H9 (cell line): Measurements from ENCODE around the gene RPL22. TPM values are rescaled to one million over a fixed set of nuclear protein-coding genes. Genes with fewer than 3 reads are reported as not detected.

Experiments used
- DNase-seq: peaks from one replicate; pipeline ENCODE4 v3.0.0-alpha.2; 2017
- H2AFZ ChIP-seq: one replicate; pipeline ENCODE4 v1.6.1; 2013; ENCODE audit warnings: mild to moderate bottlenecking, low read length, control low read depth, moderate library complexity
- H2AK5ac ChIP-seq: 2 replicates; pipeline ENCODE4 v1.6.1; 2013; ENCODE audit warnings: low read length, control low read depth, mixed read lengths; ENCODE audit not compliant: insufficient read length
- H2BK120ac ChIP-seq: one replicate; pipeline ENCODE4 v1.6.1; 2013; ENCODE audit warnings: low read depth, mild to moderate bottlenecking, low read length, control low read depth, inconsistent platforms; ENCODE audit not compliant: poor library complexity, severe bottlenecking
- H2BK12ac ChIP-seq: 2 replicates; pipeline ENCODE4 v1.6.1; 2013; ENCODE audit warnings: low read length, control low read depth, mixed read lengths, low read depth; ENCODE audit not compliant: insufficient read length
- H2BK15ac ChIP-seq: 2 replicates; pipeline ENCODE4 v1.6.1; 2013; ENCODE audit warnings: low read depth, low read length, control low read depth
- H2BK20ac ChIP-seq: one replicate; pipeline ENCODE4 v1.6.1; 2013; ENCODE audit warnings: low read depth, mild to moderate bottlenecking, low read length, control low read depth, inconsistent platforms; ENCODE audit not compliant: poor library complexity, severe bottlenecking
- H2BK5ac ChIP-seq: 2 replicates; pipeline ENCODE4 v1.6.1; 2013; ENCODE audit warnings: low read length, control low read depth, mixed read lengths; ENCODE audit not compliant: insufficient read length
- H3K14ac ChIP-seq: 2 replicates; pipeline ENCODE4 v1.6.1; 2013; ENCODE audit warnings: low read length, control low read depth; ENCODE audit not compliant: insufficient read depth
- H3K18ac ChIP-seq: 2 replicates; pipeline ENCODE4 v1.6.1; 2013; ENCODE audit warnings: low read depth, mild to moderate bottlenecking, mixed read lengths, low read length, control low read depth; ENCODE audit not compliant: insufficient read length
- H3K23ac ChIP-seq: 2 replicates; pipeline ENCODE4 v1.6.1; 2013; ENCODE audit warnings: low read length, control low read depth, mixed read lengths, low read depth; ENCODE audit not compliant: insufficient read length
- H3K23me2 ChIP-seq: 2 replicates; pipeline ENCODE4 v1.6.1; 2013; ENCODE audit warnings: low read depth, mild to moderate bottlenecking, mixed read lengths, low read length, control low read depth; ENCODE audit not compliant: insufficient read length, poor library complexity, severe bottlenecking
- H3K27ac ChIP-seq: 2 replicates; pipeline ENCODE4 v1.5.1; 2013; ENCODE audit warnings: low read length, control low read depth, mixed read lengths, low read depth; ENCODE audit not compliant: insufficient read length
- H3K27me3 ChIP-seq: 2 replicates; pipeline ENCODE4 v1.6.1; 2013; ENCODE audit warnings: low read length, control low read depth, inconsistent platforms; ENCODE audit not compliant: insufficient read depth
- H3K4ac ChIP-seq: 2 replicates; pipeline ENCODE4 v1.6.1; 2013; ENCODE audit warnings: low read depth, mild to moderate bottlenecking, control low read depth, inconsistent platforms, low read length, moderate library complexity
- H3K4me1 ChIP-seq: 2 replicates; pipeline ENCODE4 v1.6.1; 2013; ENCODE audit warnings: low read length, control low read depth, inconsistent platforms; ENCODE audit not compliant: insufficient read depth
- H3K4me2 ChIP-seq: 2 replicates; pipeline ENCODE4 v1.6.1; 2013; ENCODE audit warnings: low read length, control low read depth, mixed read lengths; ENCODE audit not compliant: insufficient read length, insufficient read depth
- H3K56ac ChIP-seq: 2 replicates; pipeline ENCODE4 v1.6.1; 2013; ENCODE audit warnings: low read depth, mild to moderate bottlenecking, mixed read lengths, low read length, control low read depth; ENCODE audit not compliant: insufficient read length
- H3K79me1 ChIP-seq: 2 replicates; pipeline ENCODE4 v1.6.1; 2013; ENCODE audit warnings: low read depth, mild to moderate bottlenecking, moderate library complexity, low read length, control low read depth, inconsistent platforms; ENCODE audit not compliant: insufficient read depth, poor library complexity, severe bottlenecking
- H3K79me2 ChIP-seq: 2 replicates; pipeline ENCODE4 v1.6.1; 2013; ENCODE audit warnings: low read length, control low read depth, inconsistent platforms; ENCODE audit not compliant: insufficient read depth
- H3K9ac ChIP-seq: 2 replicates; pipeline ENCODE4 v1.6.1; 2013; ENCODE audit warnings: low read length, control low read depth, mixed read lengths; ENCODE audit not compliant: insufficient read length; ENCODE audit errors: extremely low read depth
- H3K9me3 ChIP-seq: one replicate; pipeline ENCODE4 v1.6.1; 2013; ENCODE audit warnings: low read depth, low read length, inconsistent platforms; ENCODE audit not compliant: control insufficient read depth
- H3T11ph ChIP-seq: one replicate; pipeline ENCODE4 v1.6.1; 2013; ENCODE audit warnings: mild to moderate bottlenecking, low read length, control low read depth, inconsistent platforms
- H4K20me1 ChIP-seq: one replicate; pipeline ENCODE4 v1.6.1; 2013; ENCODE audit not compliant: control insufficient read depth, insufficient read length, insufficient read depth
- H4K5ac ChIP-seq: 2 replicates; pipeline ENCODE4 v1.6.1; 2013; ENCODE audit warnings: low read depth, mild to moderate bottlenecking, mixed read lengths, low read length, control low read depth; ENCODE audit not compliant: insufficient read length
- H4K8ac ChIP-seq: replicated peaks from 2 replicates; pipeline ENCODE4 v1.6.1; 2013; ENCODE audit warnings: low read length, control low read depth, mixed read lengths, low read depth; ENCODE audit not compliant: insufficient read length
- H4K91ac ChIP-seq: 2 replicates; pipeline ENCODE4 v1.6.1; 2013; ENCODE audit warnings: low read depth, mild to moderate bottlenecking, moderate library complexity, mixed read lengths, low read length, control low read depth; ENCODE audit not compliant: insufficient read length
- H3K27ac Mint-ChIP-seq, 3 experiments: 2 replicates in 2 of 3; 3 replicates in 1 of 3; pipeline ENCODE4 v1.8.0; 2020 to 2021; ENCODE audit warnings: mixed read lengths in 3 of 3, mild to moderate bottlenecking in 1 of 3, moderate library complexity in 1 of 3
- H3K27me3 Mint-ChIP-seq: 2 replicates; pipeline ENCODE4 v1.8.0; 2021; ENCODE audit warnings: low read depth, mild to moderate bottlenecking, moderate library complexity, mixed read lengths
- H3K36me3 Mint-ChIP-seq, 3 experiments: 2 replicates in 2 of 3; 3 replicates in 1 of 3; pipeline ENCODE4 v1.8.0; 2020 to 2021; ENCODE audit warnings: low read depth in 3 of 3, mixed read lengths in 3 of 3; ENCODE audit not compliant: insufficient read depth in 1 of 3
- H3K4me1 Mint-ChIP-seq, 2 experiments: 2 replicates each; pipeline ENCODE4 v1.8.0; 2020; ENCODE audit warnings: mixed read lengths in 2 of 2
- H3K4me3 Mint-ChIP-seq, 2 experiments: 2 replicates in 1 of 2; 3 replicates in 1 of 2; pipeline ENCODE4 v1.8.0; 2020 to 2021; ENCODE audit warnings: mild to moderate bottlenecking in 2 of 2, mixed read lengths in 2 of 2, moderate library complexity in 1 of 2
- H3K9me3 Mint-ChIP-seq, 2 experiments: 2 replicates in 1 of 2; 3 replicates in 1 of 2; pipeline ENCODE4 v1.8.0; 2020; ENCODE audit warnings: mild to moderate bottlenecking in 2 of 2, mixed read lengths in 2 of 2, moderate library complexity in 1 of 2
- WGBS: extraction: QIAGEN DNeasy Blood & Tissue Kit; methylation state at CpG from one replicate; pipeline ENCODE4 v1.1.7; 2013; ENCODE audit warnings: missing lambda C conversion rate, low lambda C conversion rate, mixed read lengths; ENCODE audit not compliant: insufficient read length; ENCODE audit errors: extremely low coverage; 5-methylcytosine and 5-hydroxymethylcytosine counted together
- total RNA-seq: library from RNA; stranded (reverse); gene quantifications from 2 replicates; pipeline ENCODE4 v1.2.1, GENCODE V29; 2021
- TF ChIP-seq, protein P1 (sequence below): fragments of 200-600 bp; sonication (generic); conservative IDR thresholded peaks from 3 replicates; pipeline ENCODE4 v1.8.0; 2021; ENCODE audit warnings: antibody characterized with exemption, mild to moderate bottlenecking

RPL22 gene
- total RNA-seq, 1 experiment from 2014 or later: 582 TPM

DNA sequence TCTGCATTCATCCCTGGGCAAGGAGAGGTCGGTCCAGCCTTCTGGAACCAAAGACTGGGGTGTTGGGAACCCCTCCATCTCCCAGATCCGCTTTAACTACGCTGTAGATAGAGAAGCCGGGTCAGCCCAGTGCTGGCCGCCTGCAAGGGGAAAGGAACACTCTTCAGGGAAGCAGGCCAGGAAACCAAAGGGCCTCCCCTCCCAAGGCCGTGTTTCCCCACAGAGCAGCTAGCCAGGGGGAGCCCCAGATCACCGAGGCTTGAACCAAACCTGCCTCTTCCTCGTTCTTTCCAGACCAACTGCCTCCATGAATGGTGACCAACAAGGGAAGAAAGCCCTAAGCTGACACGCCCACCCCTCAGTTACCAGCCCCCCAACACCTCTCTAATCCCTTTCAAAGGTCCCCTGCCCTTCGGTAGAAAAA lies 18.0 kb downstream of the RPL22 start:
- Histone ChIP-seq H2BK12ac (no peak overlapping the region), H4K20me1 (no peaks in the 10 kb centered on the region), H3T11ph (no peak overlapping the region), H3K79me1 (no peaks in the 10 kb centered on the region), H2AK5ac (no peak overlapping the region), H3K9me3 (no peaks in the 10 kb centered on the region), H3K4ac (no peak overlapping the region), H3K18ac (peak overlapping the region; percentile 1), H3K27ac (no peak overlapping the region), H2BK20ac (no peak overlapping the region), H3K23ac (no peak overlapping the region), H3K9ac (no peak overlapping the region), H3K4me2 (no peak overlapping the region), H4K91ac (no peak overlapping the region), H4K5ac (no peak overlapping the region), H2AFZ (no peak overlapping the region), H3K4me1 (peaks cover 4% of the 10 kb centered on the region; the same call in 1 of the 2 replicates), H3K27me3 (peaks cover 14% of the 10 kb centered on the region; the same call in 1 of the 2 replicates), H4K8ac (no peak overlapping the region), H3K79me2 (no peaks in the 10 kb centered on the region), H2BK120ac (no peak overlapping the region), H3K23me2 (no peaks in the 10 kb centered on the region), H2BK15ac (no peak overlapping the region), H3K14ac (no peak overlapping the region), H2BK5ac (no peak overlapping the region), H3K56ac (no peak overlapping the region)
- no peaks in the 10 kb centered on the region for H3K9me3 Mint-ChIP-seq
- no CpG with 5 or more reads among the region's 10 CpGs for WGBS
- H3K27ac Mint-ChIP-seq: no peak overlapping the region
- H3K4me1 Mint-ChIP-seq: peaks cover 36 to 44% of the 10 kb centered on the region in 2 experiments
- TF ChIP-seq, protein P1, sequence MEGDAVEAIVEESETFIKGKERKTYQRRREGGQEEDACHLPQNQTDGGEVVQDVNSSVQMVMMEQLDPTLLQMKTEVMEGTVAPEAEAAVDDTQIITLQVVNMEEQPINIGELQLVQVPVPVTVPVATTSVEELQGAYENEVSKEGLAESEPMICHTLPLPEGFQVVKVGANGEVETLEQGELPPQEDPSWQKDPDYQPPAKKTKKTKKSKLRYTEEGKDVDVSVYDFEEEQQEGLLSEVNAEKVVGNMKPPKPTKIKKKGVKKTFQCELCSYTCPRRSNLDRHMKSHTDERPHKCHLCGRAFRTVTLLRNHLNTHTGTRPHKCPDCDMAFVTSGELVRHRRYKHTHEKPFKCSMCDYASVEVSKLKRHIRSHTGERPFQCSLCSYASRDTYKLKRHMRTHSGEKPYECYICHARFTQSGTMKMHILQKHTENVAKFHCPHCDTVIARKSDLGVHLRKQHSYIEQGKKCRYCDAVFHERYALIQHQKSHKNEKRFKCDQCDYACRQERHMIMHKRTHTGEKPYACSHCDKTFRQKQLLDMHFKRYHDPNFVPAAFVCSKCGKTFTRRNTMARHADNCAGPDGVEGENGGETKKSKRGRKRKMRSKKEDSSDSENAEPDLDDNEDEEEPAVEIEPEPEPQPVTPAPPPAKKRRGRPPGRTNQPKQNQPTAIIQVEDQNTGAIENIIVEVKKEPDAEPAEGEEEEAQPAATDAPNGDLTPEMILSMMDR: no peak
- peaks cover 35% of the 10 kb centered on the region for H3K27me3 Mint-ChIP-seq
- H3K36me3 Mint-ChIP-seq: peaks cover 7 to 20% (median 8%) of the 10 kb centered on the region in 3 experiments; a peak in 6 of 7 replicates
- peak overlapping the region; percentile 48 to 74; a peak in 4 of 5 replicates for H3K4me3 Mint-ChIP-seq
- no peak for DNase-seq
